Activated naive CD8-positive, alpha-beta T cell treated with anti-CD3 and anti-CD28 coated beads, Interleukin-2, amount 50 U/mL, for 16 hours (primary cell): Measurements from ENCODE around the gene CIRBP.

ENCODE experiments used
- DNase-seq: peaks from one replicate; pipeline ENCODE4 v3.0.0-alpha.2; 2020; ENCODE audit warnings: low read depth, low spot score

Gene CIRBP

DNA sequence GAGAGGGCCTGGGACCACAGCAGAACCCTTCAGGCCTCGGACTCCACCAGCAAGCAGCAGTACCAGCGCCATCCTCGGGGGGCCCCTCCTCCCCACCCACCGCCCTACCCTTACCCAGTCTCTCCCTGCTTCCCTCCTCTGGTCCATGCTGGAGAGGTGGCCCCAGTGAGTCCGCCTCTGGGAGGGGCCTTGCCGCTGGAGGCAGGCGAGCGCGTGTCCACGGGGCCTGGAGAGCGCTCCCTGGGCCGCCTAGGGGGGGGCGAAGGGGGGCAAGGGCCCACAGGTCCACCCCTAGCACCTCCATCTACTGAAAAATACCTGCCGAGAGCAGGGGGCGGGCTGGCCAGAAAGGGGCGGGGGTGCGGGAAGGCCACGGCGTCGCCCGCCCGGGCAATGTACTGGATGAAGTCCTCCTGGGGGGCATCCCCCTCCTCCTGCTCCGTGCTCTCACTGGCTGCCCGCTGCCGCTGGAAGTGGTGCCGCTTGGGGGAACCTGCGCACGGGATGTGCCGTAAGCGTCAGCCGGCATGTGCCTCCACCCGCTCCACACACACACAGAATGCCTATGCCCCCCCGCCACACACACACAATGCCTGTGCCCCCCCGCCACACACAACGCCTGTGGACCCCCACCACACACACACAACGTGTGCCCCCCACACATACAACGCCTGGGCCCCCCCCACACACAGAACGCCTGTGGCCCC lies 38.2 kb upstream of the CIRBP start:
- DNase-seq, result no peak

DNA sequence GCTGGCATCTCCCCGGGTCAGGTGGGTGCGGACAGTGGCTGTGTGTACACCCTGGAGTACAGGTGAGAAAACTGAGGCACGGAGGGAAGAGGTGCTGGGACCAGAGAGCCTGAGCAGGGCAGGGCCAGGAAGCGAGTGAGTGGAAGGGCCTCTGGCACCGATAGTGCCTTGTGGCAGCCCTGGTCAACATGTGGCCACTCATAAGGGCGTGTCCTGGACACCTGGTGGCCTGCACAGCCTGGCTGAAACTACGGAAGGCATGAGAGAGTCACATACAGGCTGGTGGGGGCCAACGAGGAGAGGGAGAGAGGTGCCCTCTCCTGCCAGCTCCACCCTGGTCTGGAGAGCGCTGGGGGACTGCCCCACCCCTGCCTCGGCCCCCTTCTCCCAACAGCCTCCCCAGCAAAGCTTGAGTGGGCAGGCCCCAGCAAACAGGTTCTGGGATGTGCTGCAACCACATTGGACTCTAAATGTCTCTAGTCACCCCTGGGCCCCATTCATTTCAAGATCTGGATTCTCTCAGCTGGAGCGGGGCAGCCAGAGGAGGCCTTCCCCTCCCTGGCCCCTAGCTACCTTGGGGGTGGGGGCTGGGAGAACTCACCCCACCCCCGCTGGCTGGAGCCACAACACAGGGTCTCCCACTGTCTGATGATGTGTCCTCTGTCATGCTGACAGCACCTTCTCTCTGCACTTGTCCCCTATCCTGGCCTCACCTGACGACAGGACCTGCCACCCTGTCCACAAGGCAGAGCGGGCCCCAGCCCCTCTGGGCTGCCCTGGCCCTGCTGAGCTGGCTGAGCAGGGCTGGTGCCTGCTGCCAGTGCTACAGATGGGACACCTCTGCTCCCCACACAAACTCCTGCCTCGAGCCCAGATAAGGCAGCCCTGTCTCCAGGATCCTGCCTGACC lies 37.1 kb upstream of the CIRBP start:
- no peak for DNase-seq

DNA sequence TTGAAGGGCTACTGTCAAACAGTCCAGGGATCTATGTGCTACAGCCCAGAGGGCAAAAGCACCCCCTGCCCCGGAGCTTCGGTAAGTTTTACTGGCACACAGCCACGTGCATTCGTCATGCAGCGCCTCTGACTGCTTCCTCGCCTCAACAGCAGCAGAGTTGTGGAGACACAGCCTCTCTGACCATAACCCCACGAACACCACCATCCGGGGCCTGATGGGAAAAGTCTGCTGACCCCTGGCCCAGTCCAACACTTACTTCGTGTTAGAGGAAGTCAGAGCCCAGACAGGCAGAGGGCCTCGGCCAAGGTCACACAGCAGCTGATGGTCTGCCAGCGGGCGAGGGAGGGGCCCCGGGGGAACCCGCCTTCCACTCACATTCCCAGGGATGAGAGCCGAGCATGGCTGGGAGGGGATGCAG lies 36.5 kb upstream of the CIRBP start:
- no peak for DNase-seq

DNA sequence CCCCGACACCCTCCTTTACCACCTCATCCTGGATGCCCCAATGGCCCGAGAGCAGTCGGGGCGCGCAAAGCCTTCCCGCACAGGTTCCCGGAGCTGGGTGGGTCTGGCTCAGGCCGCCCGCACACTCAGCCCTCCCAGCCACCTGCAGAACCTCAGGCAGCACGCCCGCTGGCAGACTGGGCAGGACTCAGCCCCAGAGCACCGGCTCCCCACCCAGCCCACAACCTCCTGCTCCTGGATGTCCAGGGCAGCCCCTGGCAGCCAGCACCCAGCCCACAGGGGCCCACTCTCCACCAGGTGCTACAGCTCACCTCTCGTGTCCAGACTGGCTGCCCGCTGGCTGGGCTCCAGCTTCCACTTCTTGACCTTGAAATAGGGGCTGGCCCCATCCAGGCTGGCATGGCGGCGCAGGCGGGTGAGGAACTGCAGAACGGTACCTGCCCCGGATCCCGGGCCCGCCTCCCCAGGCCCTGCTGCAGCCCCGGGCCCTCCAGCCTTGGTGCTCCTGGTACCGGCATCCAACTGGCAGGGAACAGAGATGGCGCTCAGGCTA lies 35.9 kb upstream of the CIRBP start:
- DNase-seq, result no peak

DNA sequence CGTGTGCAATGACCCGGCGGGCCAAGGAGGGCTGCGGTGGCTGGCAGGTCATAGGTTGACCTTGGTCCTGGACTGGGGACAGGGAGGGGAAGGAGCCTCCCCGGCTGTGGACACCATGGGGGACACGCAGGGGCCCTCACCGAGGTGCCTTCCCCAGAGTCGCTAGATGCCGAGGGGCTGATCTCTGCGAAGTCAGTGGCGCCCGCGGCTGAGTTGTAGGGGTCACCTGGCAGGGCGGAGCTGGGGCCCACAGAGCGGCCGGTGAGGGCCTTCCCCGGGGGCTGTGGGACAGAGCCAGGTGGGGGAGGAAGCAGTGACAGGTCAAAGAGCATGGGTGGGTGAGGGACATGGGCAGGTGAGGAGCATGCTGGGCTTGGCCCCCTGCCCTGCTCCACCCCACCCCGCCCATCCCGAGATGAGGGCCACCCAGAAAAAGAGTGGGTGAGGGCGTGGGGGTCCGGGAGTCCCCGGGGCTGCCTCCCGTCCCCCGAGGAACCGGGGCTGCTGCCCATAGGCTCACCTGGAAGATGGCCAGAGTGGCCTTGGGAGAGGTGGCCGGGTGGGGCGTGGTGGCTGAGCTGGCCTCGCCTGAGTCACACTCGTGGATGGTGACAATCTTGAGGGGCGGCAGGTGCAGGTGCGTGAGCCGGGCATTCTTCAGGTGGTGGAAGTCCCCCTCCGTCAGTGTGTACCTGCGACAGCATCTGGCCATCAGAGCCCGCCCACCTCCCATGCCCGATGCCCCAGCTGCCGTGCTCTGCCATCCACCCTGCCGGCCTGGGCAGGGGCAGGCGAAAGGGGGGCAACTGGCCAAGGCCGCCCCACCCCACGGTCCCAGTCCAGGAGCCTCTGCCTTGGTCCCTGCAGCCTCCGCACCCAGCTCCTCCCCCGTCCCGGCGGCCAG lies 34.8 kb upstream of the CIRBP start:
- no peak for DNase-seq

- no peak for DNase-seq
These were observed 34.2 kb upstream of the CIRBP start for GRCh38 chr19:1234955-1235380.

DNA sequence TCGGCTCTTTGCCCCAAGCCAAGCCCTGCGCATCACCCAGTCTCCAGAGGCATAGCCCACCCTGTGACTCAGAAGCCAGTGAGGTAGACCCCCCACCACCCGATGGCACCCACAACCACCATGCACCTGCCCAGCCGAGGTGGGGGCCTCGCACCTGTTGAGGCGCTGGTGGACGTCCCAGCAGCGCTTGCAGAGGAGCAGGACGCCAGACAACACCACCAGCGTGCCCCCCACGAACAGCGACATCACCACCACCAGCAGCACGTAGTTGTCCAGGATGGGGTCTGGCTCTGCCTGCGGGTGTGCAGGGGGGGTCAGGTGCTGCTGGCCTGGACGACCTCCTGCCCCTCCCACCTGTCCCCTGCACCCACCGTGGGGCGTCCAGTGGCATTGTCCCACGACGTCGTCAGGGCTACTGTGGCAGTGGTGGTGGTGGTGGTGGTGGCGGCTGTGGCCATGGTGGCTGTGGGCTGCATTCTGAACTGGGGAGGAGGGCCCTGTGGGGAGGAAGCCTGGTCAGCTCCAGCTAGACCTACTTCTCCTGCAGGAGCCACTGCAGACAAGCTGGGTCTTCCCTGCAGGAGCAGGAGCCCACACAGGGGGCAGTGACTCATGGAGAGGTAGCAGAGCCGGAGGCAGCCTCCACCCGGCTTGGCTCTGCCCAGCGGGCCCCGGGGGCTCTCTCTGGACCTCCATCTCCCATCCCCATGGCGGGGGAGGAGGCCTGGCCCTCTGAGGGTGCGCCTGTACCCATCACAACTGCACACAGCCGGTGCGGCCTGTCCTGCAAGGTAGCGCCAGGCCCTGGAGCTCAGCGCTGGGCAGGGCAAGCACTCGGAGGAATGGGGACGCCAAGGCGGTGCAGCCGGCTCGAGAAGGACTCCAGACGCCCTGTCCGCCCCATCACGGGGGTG lies 33.2 kb upstream of the CIRBP start:
- no peak for DNase-seq

- no peak for DNase-seq
These were observed 32.6 kb upstream of the CIRBP start for GRCh38 chr19:1236576-1236975.

GRCh38 chr19:1237027-1237659 lies 32.0 kb upstream of the CIRBP start:
- DNase-seq, result no peak

- DNase-seq, result no peak
These were observed 31.3 kb upstream of the CIRBP start, which contains the start of gene CBARP for GRCh38 chr19:1237754-1238368. Gene CBARP (minus strand): TSS chr19:1238005. CDS start chr19:1236100, 1,905 bp downstream.

- DNase-seq, result no peak
These were observed 30.5 kb upstream of the CIRBP start for GRCh38 chr19:1238369-1239303.

DNA sequence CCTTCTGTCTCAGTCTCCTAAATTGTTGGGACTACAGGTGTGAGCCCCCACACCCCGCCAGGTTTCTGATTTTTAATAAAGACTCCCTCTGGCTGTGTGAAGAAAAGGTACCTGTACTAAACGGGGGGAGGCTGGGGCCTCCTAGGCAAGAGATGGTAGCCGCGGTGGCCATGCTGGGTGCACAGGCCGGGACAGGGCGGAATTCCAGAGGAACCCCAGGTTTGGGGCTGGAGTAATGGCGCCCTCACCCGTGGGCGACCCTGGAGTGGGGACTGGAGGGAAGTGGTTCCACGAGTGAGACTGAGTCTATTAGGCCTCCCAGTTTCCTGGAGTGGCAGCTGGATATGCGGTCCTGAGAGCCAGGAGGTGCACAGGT lies 29.7 kb upstream of the CIRBP start:
- no peak for DNase-seq

DNA sequence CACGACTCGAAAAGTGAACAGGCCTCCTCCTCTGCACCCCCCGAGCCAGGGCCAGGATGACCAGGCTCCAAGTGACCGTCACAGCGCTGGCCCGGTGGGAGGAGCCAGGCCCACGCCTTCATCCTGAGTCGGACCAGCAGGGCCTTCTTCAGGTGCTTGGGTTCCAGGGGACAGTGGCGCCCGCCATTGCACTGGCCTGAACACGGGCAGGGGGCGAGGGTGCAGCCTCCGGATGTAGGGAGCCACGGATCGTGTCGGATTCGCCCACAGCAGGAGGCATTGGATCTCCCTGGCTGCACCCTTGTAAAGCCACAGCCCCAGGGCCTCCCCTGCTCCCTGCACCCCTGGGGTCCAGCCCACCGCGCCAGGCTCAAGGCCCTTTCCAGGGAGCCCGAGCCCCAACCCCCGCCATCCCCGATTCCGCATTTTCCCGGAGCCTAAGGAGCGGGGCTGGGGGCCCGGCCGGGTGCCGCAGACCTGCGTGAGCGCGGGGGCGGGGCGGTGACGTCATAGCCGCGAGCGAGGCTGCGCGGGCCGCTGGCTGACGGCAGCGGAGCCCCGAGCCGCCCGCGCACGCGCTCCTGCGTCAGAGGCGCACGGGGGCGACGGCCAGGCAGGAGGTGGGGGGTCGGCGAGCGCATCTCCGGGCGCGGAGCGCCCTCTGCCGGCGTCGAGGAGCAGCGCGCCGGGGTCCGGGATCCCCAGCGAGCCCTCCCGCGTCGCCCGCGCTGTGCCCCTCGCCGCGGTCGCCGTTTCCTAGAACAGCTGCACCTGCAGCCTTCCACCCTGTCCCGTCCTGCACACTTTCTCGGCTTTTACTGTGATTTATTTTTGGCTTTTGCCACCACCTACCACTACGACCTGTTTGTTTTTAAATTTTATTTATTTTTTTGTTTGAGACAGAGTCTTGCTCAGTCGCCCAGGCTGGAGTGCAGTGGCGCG lies 29.1 kb upstream of the CIRBP start:
- DNase-seq, result peak; percentile 85

- DNase-seq, result no peak
These were observed 28.2 kb upstream of the CIRBP start for GRCh38 chr19:1240925-1241324.

DNA sequence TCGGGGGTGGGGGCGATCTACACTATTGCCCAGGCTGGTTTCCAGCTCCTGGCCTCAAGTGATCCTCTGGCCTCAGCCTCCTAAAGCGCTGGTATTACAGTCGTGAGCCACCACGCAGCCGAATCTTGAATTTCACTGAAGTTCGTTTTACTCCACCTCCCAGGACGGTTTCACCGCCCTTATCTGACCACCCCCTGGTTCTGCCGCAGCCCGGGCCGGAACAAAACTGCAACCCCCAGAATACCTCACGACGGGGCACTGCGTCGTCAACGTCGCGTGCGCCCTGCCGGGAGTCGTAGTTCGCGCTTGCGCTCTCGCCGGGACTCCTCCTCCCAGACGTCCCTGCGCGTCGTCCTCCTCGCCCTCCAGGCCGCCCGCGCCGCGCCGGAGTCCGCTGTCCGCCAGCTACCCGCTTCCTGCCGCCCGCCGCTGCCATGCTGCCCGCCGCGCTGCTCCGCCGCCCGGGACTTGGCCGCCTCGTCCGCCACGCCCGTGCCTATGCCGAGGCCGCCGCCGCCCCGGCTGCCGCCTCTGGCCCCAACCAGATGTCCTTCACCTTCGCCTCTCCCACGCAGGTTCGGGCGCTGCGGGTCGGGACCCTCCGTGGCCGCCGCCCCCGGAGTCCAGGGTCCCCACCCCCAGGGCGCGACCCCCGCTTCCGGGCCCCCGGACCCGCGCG lies 27.6 kb upstream of the CIRBP start, which contains the start of gene ATP5F1D:
ATP5F1D (plus strand) TSS at position 335 of the 679 bp plus-strand sequence; CDS start at position 435, 100 bp downstream.
- peak; percentile 77 for DNase-seq
